Nephron (organoid): ENCODE results near the gene PBX2.
A peak's percentile ranks its signal among the peaks of the same experiment; 100 is the strongest.

Experiments
- H3K27ac Mint-ChIP-seq, 3 experiments: 2 replicates each; pipeline ENCODE4 v1.8.0; 2020; ENCODE audit warnings: mixed read lengths in 3 of 3, mild to moderate bottlenecking in 2 of 3, moderate library complexity in 1 of 3
- H3K27me3 Mint-ChIP-seq: 2 replicates; pipeline ENCODE4 v1.8.0; 2021; ENCODE audit warnings: low read depth, mild to moderate bottlenecking, moderate library complexity, mixed read lengths
- H3K36me3 Mint-ChIP-seq: 2 replicates; pipeline ENCODE4 v1.8.0; 2020; ENCODE audit warnings: low read depth, mixed read lengths
- H3K4me1 Mint-ChIP-seq: 2 replicates; pipeline ENCODE4 v1.8.0; 2020; ENCODE audit warnings: mixed read lengths
- H3K4me3 Mint-ChIP-seq, 3 experiments: 2 replicates each; pipeline ENCODE4 v1.8.0; 2020; ENCODE audit warnings: mild to moderate bottlenecking in 3 of 3, mixed read lengths in 3 of 3, moderate library complexity in 2 of 3
- H3K9me3 Mint-ChIP-seq: 2 replicates; pipeline ENCODE4 v1.8.0; 2020; ENCODE audit warnings: mixed read lengths
- CTCF ChIP-seq, 3 experiments: fragments of 200-600 bp; sonication (generic); IDR thresholded peaks; one replicate each; pipeline ENCODE4 v1.5.0; 2021; ENCODE audit warnings: antibody characterized with exemption in 3 of 3; ENCODE audit not compliant: unreplicated experiment in 3 of 3

PBX2 gene

GRCh38 chr6:32210191-32210601, 20.2 kb upstream of the PBX2 start:
- no peak overlapping the region for H3K27ac Mint-ChIP-seq
- no peak for TF ChIP-seq CTCF (IDR thresholded peaks at IDR 0.05; ENCODE audit: unreplicated experiment in 3 of 3)
- no peaks in the 10 kb centered on the region for H3K9me3 Mint-ChIP-seq
- no peaks in the 10 kb centered on the region for H3K4me1 Mint-ChIP-seq
- no peak overlapping the region for H3K4me3 Mint-ChIP-seq
- peaks cover 3% of the 10 kb centered on the region for H3K27me3 Mint-ChIP-seq
- H3K36me3 Mint-ChIP-seq, result no peaks in the 10 kb centered on the region

GRCh38 chr6:32208996-32209395, 19.0 kb upstream of the PBX2 start:
- peaks cover 14% of the 10 kb centered on the region for H3K27me3 Mint-ChIP-seq
- no peak for TF ChIP-seq CTCF (IDR thresholded peaks at IDR 0.05; ENCODE audit: unreplicated experiment in 3 of 3)
- peaks cover 5% of the 10 kb centered on the region for H3K4me1 Mint-ChIP-seq
- no peaks in the 10 kb centered on the region for H3K9me3 Mint-ChIP-seq
- H3K36me3 Mint-ChIP-seq, result no peaks in the 10 kb centered on the region
- H3K4me3 Mint-ChIP-seq, result no peak overlapping the region
- no peak overlapping the region for H3K27ac Mint-ChIP-seq

GRCh38 chr6:32204268-32204715, 14.3 kb upstream of the PBX2 start:
- H3K4me1 Mint-ChIP-seq, result peaks cover 17% of the 10 kb centered on the region
- H3K27me3 Mint-ChIP-seq, result peaks cover 14% of the 10 kb centered on the region
- H3K36me3 Mint-ChIP-seq, result no peaks in the 10 kb centered on the region
- TF ChIP-seq CTCF (IDR thresholded peaks at IDR 0.05; ENCODE audit: unreplicated experiment in 3 of 3), result no peak
- H3K27ac Mint-ChIP-seq, result peak overlapping the region in 1 of 3 experiments; percentile 30
- H3K9me3 Mint-ChIP-seq, result no peaks in the 10 kb centered on the region
- no peak overlapping the region for H3K4me3 Mint-ChIP-seq

- Mint-ChIP-seq H3K9me3 (no peaks in the 10 kb centered on the region), H3K4me3 (no peak overlapping the region), H3K4me1 (peaks cover 17% of the 10 kb centered on the region), H3K27me3 (peaks cover 14% of the 10 kb centered on the region), H3K36me3 (no peaks in the 10 kb centered on the region), H3K27ac (peak overlapping the region; percentile 45 to 52 (median 48))
- TF ChIP-seq CTCF (IDR thresholded peaks at IDR 0.05; ENCODE audit: unreplicated experiment in 3 of 3), result no peak
Measured at GRCh38 chr6:32203426-32204267, 13.6 kb upstream of the PBX2 start.

GRCh38 chr6:32202186-32202585, 12.2 kb upstream of the PBX2 start:
- Mint-ChIP-seq H3K4me1 (peaks cover 18% of the 10 kb centered on the region), H3K27me3 (peaks cover 14% of the 10 kb centered on the region), H3K36me3 (no peaks in the 10 kb centered on the region), H3K9me3 (no peaks in the 10 kb centered on the region), H3K4me3 (no peak overlapping the region), H3K27ac (no peak overlapping the region)
- TF ChIP-seq CTCF (IDR thresholded peaks at IDR 0.05; ENCODE audit: unreplicated experiment in 3 of 3), result no peak
